GM13977 (cell line): ENCODE results near the gene TAS2R42.

ENCODE experiments used
- DNase-seq: peaks from one replicate; pipeline ENCODE4 v3.0.0; 2012; ENCODE audit warnings: low spot score
- in situ Hi-C: fragments of 300-500 bp; cut with MboI; formaldehyde crosslinking; loops from one replicate; pipeline ENCODE4 v1.12.0; 2022; ENCODE audit warnings: low sequenced_read_pairs, low pct_unique_long_range_greater_than_20kb, mixed read lengths, inconsistent platforms; ENCODE audit not compliant: unreplicated experiment
- TF ChIP-seq, protein P1 (sequence below): IDR thresholded peaks from 2 replicates; pipeline ENCODE4 v1.5.1; 2012; ENCODE audit warnings: mild to moderate bottlenecking, control low read depth; ENCODE audit not compliant: insufficient read depth; ENCODE audit errors: extremely low read depth, missing control alignments

TAS2R42 gene, protein sequence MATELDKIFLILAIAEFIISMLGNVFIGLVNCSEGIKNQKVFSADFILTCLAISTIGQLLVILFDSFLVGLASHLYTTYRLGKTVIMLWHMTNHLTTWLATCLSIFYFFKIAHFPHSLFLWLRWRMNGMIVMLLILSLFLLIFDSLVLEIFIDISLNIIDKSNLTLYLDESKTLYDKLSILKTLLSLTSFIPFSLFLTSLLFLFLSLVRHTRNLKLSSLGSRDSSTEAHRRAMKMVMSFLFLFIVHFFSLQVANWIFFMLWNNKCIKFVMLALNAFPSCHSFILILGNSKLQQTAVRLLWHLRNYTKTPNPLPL

DNA sequence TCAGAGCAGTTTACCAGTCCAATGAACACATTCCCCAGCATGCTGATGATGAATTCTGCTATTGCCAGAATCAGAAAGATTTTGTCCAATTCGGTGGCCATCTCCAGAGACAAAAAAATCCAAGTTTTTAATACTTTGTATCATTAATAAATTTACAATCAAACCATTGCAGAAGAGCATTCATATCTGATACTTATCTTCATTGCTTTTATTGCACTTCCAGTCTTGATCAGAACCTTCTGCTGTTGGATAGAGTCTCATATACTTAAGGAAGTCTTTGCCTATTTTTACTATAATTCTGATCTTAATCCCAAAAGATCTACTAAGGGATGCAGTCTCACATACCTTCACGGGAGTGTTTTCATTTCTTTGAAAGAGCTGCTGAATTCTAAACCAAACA is at the start of gene TAS2R42:
TAS2R42 (minus strand) TSS at position 101 of the 400 bp plus-strand sequence; CDS start at position 101, 0 bp downstream.
- TF ChIP-seq, protein P1, sequence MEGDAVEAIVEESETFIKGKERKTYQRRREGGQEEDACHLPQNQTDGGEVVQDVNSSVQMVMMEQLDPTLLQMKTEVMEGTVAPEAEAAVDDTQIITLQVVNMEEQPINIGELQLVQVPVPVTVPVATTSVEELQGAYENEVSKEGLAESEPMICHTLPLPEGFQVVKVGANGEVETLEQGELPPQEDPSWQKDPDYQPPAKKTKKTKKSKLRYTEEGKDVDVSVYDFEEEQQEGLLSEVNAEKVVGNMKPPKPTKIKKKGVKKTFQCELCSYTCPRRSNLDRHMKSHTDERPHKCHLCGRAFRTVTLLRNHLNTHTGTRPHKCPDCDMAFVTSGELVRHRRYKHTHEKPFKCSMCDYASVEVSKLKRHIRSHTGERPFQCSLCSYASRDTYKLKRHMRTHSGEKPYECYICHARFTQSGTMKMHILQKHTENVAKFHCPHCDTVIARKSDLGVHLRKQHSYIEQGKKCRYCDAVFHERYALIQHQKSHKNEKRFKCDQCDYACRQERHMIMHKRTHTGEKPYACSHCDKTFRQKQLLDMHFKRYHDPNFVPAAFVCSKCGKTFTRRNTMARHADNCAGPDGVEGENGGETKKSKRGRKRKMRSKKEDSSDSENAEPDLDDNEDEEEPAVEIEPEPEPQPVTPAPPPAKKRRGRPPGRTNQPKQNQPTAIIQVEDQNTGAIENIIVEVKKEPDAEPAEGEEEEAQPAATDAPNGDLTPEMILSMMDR = no peak
- in situ Hi-C loops = no loop called here
- no peak for DNase-seq

DNA sequence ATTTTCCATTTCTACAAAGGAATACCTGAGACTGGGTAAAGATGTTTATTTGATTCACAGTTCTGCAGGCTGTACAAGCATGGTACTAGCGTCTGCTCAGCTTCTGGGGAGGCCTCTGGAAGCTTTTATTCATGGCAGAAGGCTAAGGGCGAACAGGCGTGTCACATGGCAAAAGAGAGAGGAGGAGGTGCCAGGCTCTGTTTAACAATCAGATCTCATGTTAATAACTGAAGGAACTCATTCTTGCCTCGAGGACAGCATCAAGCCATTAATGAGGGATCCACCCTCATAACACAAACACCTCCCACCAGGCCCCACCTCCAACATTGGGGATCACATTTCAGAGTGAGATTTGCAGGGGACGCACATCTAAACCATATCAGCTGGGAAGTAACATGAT is 46.8 kb upstream of the TAS2R42 start:
- in situ Hi-C loops = loop anchor here (10.0 kb wide), 1 partner anchor 251 kb away; no protein-coding TSS in a partner anchor
- TF ChIP-seq, protein P1 = no peak
- DNase-seq = no peak

DNA sequence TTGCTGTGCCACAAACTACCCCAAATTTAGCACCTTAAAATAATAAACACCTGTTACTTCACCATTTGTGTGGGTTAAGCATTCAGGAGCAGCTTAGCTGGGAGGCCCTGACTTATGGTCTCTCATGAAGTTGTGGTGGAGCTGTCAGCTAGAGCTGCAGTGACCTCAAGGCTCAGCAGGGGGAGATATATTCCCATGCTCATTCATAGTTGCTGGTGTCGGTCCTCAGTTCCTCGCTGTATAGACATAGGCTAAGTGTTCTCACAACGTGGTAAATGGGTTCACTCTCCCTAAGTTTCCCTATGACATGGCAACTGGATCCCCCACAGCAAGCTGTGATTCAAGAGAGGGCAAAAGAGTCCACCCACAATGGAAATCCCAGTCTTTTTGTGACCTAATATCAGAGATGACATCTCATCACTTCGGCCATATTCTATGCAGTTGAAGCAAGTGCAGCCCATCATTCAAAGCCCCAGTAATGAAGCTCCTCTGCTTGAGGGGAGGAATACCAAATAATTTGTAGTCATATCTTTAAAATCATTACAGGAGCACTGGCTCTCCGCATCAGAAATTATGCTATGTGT is 41.7 kb upstream of the TAS2R42 start:
- in situ Hi-C loops = no loop called here
- TF ChIP-seq, protein P1 = peak; percentile 72
- DNase-seq = peak; percentile 15

DNA sequence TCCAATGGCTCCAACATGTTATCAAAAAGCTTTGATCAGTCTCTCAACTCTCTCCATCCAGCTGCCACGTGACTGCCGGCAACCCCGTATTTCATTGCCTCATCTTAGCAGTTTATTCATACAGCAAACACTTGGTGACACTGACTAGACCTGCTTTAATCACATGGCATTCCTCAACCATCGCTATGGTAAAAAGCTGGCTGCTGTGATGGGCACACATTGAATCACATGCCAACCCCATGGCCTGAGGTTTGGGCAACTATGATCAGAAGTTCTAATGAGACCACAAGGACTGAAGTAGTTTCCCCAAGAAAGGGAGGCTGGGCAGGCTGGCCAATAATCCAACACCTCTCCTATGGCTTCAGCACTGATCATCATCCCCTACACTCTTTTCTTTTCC is 40.6 kb upstream of the TAS2R42 start:
- TF ChIP-seq, protein P1 = no peak
- DNase-seq = no peak
- in situ Hi-C loops = no loop called here

DNA sequence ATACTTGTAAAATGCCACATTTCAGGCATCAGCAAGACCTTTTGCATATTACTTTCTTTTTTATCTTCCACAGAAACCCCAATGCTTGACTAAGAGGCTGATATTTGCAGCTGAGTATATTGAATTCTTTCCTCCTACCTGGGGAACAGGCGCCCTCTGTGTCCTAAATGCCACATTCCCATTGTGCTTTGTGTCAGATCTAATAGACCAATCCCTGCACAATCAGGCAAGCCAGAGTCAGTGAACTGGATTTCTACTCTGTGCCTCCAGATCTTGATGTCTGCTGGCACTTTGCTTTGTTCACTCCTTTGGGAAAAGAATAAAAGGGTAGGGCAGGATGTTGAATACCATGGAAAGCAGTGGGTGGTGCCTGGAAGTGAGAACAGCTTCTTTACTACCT is 22.4 kb upstream of the TAS2R42 start:
- in situ Hi-C loops = no loop called here

DNA sequence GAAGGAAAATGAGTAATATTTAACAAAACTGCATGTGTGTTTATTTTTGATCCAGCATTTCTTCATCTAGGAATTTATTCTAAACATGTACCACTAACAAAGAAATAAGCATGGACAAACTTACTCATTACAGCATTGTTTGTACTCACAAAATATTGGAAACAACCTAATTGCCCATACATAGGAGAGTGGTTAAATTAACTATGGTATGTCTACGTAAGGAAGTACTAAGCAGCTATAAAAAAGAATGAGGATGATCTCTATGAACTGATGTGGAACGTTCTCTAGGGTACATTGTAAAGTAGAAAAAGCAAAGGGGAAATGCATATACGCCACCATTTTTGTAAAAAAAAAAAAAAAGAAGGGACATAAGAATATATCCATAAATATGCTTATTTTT is 17.4 kb upstream of the TAS2R42 start:
- in situ Hi-C loops = no loop called here
- TF ChIP-seq, protein P1 = no peak
- no peak for DNase-seq

More for the DNA sequence above, 22.4 kb upstream of the TAS2R42 start:
- no peak for DNase-seq
- TF ChIP-seq, protein P1 = no peak
